Nephron (organoid): ENCODE results near the gene UNC5B.

Experiments
- H3K27ac Mint-ChIP-seq, 3 experiments: 2 replicates each; pipeline ENCODE4 v1.8.0; 2020; ENCODE audit warnings: mixed read lengths in 3 of 3, mild to moderate bottlenecking in 2 of 3, moderate library complexity in 1 of 3
- H3K27me3 Mint-ChIP-seq: 2 replicates; pipeline ENCODE4 v1.8.0; 2021; ENCODE audit warnings: low read depth, mild to moderate bottlenecking, moderate library complexity, mixed read lengths
- H3K36me3 Mint-ChIP-seq: 2 replicates; pipeline ENCODE4 v1.8.0; 2020; ENCODE audit warnings: low read depth, mixed read lengths
- H3K4me1 Mint-ChIP-seq: 2 replicates; pipeline ENCODE4 v1.8.0; 2020; ENCODE audit warnings: mixed read lengths
- H3K4me3 Mint-ChIP-seq, 3 experiments: 2 replicates each; pipeline ENCODE4 v1.8.0; 2020; ENCODE audit warnings: mild to moderate bottlenecking in 3 of 3, mixed read lengths in 3 of 3, moderate library complexity in 2 of 3
- H3K9me3 Mint-ChIP-seq: 2 replicates; pipeline ENCODE4 v1.8.0; 2020; ENCODE audit warnings: mixed read lengths
- TF ChIP-seq, protein P1 (sequence below), 3 experiments: fragments of 200-600 bp; sonication (generic); IDR thresholded peaks; one replicate each; pipeline ENCODE4 v1.5.0; 2021; ENCODE audit warnings: antibody characterized with exemption in 3 of 3; ENCODE audit not compliant: unreplicated experiment in 3 of 3

UNC5B gene

DNA sequence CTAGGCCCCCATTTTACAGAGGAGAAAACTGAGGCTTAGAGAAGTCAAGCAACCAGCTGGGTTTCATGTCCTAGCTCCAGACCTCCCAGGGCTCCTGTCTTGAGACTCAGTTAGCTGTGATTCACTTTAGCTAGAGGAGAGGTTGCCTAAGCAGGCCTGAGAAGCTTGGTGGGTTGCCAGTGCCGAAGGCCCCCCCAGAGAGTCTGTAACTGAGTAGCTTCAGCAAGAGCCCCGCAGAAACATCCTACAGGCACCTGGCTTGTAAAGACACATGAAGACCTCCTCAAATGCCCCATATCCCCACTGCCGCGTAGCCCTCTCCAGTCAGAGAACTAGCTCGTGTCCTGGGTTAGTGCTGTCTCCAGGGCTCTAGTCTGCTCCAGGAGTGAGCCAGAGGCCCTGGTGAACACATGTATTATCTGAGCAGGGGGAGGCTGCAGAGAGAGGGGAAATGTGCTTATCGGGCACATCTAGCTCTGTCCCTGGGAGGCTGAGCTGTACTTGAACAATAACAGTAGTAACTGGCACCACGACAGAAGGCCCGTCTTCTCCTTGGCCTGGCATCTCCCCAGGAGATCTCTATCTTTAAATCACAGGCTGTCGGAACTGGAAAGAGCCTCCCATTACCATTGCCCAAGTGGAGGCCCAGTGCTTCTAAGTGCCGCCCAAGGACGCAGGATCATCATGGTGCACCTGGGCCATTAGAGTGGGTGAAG lies 28.9 kb downstream of the UNC5B start:
- TF ChIP-seq, protein P1, sequence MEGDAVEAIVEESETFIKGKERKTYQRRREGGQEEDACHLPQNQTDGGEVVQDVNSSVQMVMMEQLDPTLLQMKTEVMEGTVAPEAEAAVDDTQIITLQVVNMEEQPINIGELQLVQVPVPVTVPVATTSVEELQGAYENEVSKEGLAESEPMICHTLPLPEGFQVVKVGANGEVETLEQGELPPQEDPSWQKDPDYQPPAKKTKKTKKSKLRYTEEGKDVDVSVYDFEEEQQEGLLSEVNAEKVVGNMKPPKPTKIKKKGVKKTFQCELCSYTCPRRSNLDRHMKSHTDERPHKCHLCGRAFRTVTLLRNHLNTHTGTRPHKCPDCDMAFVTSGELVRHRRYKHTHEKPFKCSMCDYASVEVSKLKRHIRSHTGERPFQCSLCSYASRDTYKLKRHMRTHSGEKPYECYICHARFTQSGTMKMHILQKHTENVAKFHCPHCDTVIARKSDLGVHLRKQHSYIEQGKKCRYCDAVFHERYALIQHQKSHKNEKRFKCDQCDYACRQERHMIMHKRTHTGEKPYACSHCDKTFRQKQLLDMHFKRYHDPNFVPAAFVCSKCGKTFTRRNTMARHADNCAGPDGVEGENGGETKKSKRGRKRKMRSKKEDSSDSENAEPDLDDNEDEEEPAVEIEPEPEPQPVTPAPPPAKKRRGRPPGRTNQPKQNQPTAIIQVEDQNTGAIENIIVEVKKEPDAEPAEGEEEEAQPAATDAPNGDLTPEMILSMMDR (IDR thresholded peaks at IDR 0.05; ENCODE audit: unreplicated experiment in 3 of 3), result no peak
- peaks cover 8% of the 10 kb centered on the region for H3K27me3 Mint-ChIP-seq

DNA sequence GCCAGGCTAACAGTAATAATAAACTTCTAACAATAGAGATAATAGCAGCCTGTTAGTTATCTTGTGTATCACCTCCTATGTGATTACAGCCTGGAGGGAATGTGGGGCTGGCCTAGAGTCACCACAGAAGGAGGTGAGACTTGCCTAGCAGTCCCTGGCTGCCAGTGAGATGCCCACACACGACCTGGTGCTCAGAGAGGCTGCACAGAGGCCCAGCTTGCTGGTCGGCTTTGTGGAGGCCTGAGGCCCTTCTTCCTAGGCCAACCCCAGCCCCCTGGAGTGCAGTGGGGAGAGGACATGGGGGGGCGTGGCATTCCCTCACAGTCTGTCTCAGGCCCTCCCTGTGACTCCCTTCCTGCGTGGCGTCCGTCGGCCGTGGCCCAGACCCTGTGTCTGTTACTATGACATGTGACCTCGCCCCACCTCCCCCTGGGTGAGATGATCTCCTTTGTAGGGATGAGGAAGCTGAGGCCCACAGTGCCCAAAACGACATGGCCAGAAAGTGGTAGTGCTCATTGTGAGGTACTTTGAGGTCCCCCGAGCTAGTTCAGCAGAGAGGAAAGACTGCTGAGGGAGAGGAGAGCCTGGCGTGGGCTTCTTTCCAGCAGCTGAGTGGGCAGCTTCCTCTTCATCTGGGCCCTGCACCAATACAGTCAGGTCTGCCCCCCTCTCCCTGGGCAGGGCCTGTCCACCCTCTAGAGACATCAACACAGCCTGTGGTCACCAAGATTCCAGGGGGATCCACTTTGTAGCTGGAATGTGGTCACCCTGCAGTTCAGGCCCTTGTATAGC lies 29.7 kb downstream of the UNC5B start:
- H3K4me3 Mint-ChIP-seq, result no peak overlapping the region
- H3K27me3 Mint-ChIP-seq, result peaks cover 8% of the 10 kb centered on the region
- H3K9me3 Mint-ChIP-seq, result no peaks in the 10 kb centered on the region
- H3K36me3 Mint-ChIP-seq, result no peaks in the 10 kb centered on the region
- TF ChIP-seq, protein P1 (IDR thresholded peaks at IDR 0.05; ENCODE audit: unreplicated experiment in 3 of 3), result no peak
- peaks cover 80% of the 10 kb centered on the region for H3K4me1 Mint-ChIP-seq
- H3K27ac Mint-ChIP-seq, result peak overlapping the region; percentile 97 to 99 (median 98)

More for the DNA sequence above, 28.9 kb downstream of the UNC5B start:
- Mint-ChIP-seq H3K9me3 (no peaks in the 10 kb centered on the region), H3K4me1 (peaks cover 80% of the 10 kb centered on the region), H3K4me3 (peak overlapping the region; percentile 15 to 53 (median 43)), H3K36me3 (no peaks in the 10 kb centered on the region), H3K27ac (peak overlapping the region; percentile 97 to 99 (median 98))

DNA sequence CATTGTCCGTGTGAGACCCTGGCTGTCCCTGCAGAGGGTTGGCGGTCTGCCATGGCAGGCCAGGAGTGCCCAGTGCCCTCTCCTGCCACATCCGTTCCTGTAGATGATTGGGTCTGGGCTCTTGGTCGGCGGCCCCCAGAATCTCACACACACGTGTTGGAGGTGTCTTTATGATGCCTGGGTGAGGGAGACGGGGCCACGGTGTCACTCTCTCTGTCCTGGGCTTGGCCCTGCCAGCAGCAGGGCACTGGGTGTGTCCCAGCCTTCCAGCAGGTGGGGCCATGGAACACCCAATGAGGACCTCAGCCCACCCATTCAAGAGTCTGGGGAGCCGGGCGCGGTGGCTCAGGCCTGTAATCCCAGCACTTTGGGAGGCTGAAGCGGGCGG lies 30.2 kb downstream of the UNC5B start:
- H3K27me3 Mint-ChIP-seq, result peaks cover 3% of the 10 kb centered on the region

DNA sequence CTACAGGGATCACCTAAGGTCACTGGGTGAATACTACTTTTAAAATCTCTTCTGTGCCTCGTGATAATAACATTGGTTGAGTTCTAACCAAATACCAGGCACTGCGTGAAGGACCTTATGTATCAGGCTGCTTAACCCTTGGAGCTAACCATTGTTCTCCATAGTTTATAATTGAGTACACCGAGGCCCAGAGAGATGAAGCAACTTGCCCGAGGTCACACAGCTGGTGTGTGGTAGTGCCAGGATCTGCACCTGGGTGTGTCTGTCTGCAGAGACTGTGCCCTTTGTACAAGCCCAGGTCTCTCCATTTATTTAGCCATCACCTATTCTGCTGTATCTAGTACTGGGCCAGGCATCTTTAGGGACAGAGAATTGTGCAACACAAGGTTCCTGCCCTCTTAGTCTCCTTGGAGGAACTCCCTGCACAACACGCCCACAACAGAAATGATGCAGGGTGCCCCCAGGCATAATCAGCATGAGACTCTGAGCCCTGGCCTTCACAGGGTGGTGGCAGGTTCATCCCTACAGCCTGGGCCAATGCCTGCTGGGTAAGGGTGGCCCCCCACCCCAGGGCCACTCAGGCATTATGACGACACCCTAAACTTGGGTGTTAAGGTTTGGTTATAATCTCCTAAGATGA lies 31.5 kb downstream of the UNC5B start:
- Mint-ChIP-seq H3K4me3 (peak overlapping the region; percentile 56 to 69 (median 65)), H3K9me3 (no peaks in the 10 kb centered on the region), H3K27ac (peak overlapping the region; percentile 97 to 98 (median 97)), H3K27me3 (peaks cover 7% of the 10 kb centered on the region), H3K36me3 (no peaks in the 10 kb centered on the region), H3K4me1 (peaks cover 75% of the 10 kb centered on the region)
- TF ChIP-seq, protein P1 (IDR thresholded peaks at IDR 0.05; ENCODE audit: unreplicated experiment in 3 of 3), result no peak

More for the DNA sequence above, 30.2 kb downstream of the UNC5B start:
- no peak overlapping the region for H3K4me3 Mint-ChIP-seq
- H3K9me3 Mint-ChIP-seq, result no peaks in the 10 kb centered on the region
- peaks cover 77% of the 10 kb centered on the region for H3K4me1 Mint-ChIP-seq
- H3K36me3 Mint-ChIP-seq, result no peaks in the 10 kb centered on the region
- TF ChIP-seq, protein P1 (IDR thresholded peaks at IDR 0.05; ENCODE audit: unreplicated experiment in 3 of 3), result no peak
- H3K27ac Mint-ChIP-seq, result peak overlapping the region; percentile 97 to 99 (median 98)

DNA sequence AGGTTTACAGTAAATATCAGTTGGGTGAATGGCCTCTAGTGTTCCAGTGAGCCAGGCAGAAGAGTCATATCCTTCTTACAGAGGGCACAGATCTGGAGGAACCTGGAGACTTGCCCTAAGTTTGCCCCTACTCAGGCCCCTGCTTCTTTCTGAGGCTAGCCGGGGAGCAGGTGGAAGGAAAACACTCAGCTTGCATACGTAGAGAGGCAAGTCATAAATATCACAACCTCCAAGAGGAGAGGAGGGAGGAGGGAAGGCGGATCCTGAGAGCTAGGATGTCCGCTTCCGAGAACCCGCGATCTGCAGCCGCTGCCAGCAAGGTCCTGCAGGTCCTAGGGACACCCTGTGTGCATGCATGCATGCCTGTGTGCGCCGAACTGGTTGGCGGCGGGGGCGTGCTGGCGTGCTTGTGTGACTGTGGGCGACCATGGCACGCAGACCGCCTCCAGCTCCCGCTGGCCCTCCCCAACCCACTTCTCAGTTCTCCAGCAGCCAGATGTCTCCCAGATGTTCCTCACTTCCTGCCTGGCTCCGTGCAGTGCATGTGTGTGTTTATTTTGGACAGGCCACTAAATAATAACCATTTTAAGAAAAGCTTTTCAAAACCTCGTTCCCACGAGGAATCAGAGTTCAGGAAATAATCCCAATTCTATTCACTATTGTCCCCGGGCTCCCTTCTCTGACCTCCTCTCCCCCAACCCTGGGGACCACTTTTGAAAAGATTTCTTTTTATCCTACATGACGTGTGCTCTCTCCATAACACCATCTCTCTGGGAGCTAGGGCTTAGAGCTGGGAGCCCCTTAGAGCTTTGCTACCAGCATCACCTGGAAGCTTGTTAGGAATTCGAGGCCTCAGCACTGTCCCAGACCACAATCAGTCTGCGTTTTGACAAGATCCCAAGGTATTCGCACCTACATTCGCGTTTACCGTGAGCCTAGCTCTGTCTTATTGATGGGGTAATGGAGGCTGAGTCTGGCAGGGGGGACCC lies 32.4 kb downstream of the UNC5B start:
- H3K27me3 Mint-ChIP-seq, result peaks cover 10% of the 10 kb centered on the region
- H3K9me3 Mint-ChIP-seq, result no peaks in the 10 kb centered on the region
- H3K27ac Mint-ChIP-seq, result peak overlapping the region; percentile 97 to 98 (median 97)
- H3K36me3 Mint-ChIP-seq, result no peaks in the 10 kb centered on the region
- peak overlapping the region; percentile 56 to 69 (median 65) for H3K4me3 Mint-ChIP-seq
- peaks cover 73% of the 10 kb centered on the region for H3K4me1 Mint-ChIP-seq
- TF ChIP-seq, protein P1 (IDR thresholded peaks at IDR 0.05; ENCODE audit: unreplicated experiment in 3 of 3), result no peak
